HTERT RPE-1 (cell line): ENCODE measurements around the gene SSRP1.
"Not testable (repeated sequence)": the region's sequence is repeated elsewhere in the genome, so short reads cannot be mapped to it uniquely, and the experiment has no call there.

Source experiments
- in situ Hi-C: fragments of 300-500 bp; cut with MboI; formaldehyde crosslinking; loops from 4 replicates; pipeline ENCODE4 v1.14.3; 2020; ENCODE audit warnings: low sequenced_read_pairs

The SSRP1 gene, protein sequence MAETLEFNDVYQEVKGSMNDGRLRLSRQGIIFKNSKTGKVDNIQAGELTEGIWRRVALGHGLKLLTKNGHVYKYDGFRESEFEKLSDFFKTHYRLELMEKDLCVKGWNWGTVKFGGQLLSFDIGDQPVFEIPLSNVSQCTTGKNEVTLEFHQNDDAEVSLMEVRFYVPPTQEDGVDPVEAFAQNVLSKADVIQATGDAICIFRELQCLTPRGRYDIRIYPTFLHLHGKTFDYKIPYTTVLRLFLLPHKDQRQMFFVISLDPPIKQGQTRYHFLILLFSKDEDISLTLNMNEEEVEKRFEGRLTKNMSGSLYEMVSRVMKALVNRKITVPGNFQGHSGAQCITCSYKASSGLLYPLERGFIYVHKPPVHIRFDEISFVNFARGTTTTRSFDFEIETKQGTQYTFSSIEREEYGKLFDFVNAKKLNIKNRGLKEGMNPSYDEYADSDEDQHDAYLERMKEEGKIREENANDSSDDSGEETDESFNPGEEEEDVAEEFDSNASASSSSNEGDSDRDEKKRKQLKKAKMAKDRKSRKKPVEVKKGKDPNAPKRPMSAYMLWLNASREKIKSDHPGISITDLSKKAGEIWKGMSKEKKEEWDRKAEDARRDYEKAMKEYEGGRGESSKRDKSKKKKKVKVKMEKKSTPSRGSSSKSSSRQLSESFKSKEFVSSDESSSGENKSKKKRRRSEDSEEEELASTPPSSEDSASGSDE

DNA sequence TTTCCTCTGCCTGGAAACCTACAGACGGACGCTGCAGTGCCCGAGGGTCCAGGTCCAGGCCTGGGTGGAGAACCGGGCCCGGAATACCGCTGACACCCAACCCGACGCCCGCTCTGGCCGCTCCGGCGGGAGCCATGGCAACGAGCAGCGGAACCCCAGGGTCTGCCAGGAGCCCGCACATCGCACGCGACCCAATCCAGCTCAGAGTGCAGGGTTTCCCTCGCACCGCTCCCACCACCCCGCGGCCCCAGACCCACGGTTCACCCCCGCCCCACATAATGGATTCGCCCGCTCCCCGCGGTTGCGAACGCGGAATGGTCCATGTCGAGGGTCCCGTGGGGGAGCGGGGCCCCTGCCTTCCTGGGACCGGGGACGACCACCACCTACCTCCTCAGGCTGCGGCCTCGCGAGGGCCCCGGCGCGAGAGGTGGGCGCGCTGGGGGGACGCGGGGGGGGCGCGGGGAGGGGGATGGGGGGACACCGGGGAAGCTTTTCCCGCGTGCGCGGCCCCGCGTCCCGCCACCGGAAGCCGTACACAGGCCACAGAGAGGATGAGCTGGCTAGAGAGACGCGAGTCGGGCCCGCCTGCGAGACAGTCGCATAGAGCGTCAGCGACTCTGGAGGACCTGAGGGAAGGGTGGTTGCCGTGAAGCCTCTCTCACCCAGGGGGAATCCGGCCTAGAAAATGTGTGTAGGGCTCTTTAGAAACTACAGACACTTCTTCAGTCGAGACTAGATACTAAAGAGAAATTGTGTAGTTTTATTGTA is at the start of gene SSRP1:
TSS of gene SSRP1 (minus strand) at position 550 of the 768 bp plus-strand sequence. CDS start 771 bp downstream, outside the sequence.
- in situ Hi-C loops = no loop called here

DNA sequence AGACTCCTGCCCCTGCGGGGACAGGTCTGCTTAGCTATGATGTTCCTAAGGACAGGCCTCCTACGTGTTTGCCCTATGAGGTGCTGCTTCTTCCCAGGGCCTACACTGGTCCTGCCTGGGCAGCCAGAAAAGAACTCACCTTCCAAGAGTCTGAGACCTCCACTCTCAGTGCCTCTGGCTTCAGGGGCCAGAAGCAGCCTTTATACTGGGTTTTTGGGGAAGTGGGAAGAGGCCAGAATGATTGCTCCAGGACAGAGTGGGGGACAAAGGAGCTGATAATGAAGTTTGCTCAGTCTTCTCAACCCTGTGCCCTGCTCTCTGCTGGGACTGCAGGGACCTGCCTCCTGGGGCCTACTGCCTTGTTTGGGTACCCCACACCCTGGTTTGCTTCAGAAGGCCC is 45.3 kb upstream of the SSRP1 start, which contains the start of gene PRG3:
TSS of gene PRG3 (minus strand) at position 176 of the 400 bp plus-strand sequence. CDS start 442 bp downstream, outside the sequence.
- in situ Hi-C loops = no loop called here

DNA sequence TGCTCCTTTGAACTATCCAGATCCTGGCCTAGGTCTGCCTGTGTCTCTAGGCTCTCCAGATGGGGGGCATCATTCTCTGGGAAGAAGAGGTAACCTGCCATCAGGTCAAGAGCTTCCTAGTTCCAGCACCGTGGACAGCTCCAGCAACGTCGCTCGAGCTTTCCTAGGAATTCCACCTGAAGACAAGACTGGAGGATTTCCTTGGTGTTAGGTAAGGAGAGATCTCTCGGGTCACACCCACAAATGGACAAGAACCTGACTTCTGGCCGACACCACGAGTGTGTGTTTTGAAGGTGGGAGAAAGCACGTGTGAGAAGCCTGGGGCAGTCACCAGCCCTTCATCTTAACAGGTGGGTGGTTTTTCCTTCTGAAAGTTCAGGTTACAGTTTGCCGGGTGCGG is 44.0 kb upstream of the SSRP1 start:
- in situ Hi-C loops = no loop called here

DNA sequence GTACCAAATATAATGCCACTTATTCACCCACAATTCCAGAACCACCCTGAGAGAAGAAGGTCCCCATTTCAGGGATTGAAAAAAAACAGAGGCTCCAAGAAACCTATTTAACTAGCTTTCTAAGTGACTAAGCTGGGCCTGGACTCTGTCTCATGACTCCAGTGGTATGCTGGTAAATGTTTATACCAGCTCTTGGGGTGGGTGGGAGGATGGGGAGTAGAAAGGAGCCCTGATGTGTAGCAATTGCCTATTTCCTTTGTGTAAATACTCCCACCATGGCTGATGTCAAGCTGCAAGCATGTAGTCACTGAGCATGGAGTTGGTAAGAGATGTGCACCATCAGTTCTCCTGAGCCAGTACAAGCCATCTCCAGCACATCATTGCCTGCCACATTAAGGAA is 42.5 kb upstream of the SSRP1 start:
- in situ Hi-C loops = no loop called here

DNA sequence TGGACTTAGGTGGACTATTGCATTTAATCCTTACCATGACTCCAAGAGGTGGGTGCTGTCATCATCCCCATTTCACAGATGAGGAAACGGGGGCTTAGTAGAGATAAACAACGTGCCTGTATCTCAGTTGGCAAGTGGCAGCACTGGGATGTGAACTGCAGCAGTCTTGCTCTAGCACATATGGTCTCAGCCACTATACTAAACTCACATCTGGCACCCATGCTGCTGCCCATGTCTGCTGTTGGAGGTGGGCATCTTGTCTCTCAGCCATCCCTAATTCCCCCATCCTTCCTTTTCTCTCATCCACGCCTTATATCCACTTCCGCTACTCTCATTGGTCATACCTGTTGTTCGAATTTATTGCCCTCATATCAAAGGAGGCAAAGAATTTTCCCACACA is 41.4 kb upstream of the SSRP1 start:
- in situ Hi-C loops = no loop called here

DNA sequence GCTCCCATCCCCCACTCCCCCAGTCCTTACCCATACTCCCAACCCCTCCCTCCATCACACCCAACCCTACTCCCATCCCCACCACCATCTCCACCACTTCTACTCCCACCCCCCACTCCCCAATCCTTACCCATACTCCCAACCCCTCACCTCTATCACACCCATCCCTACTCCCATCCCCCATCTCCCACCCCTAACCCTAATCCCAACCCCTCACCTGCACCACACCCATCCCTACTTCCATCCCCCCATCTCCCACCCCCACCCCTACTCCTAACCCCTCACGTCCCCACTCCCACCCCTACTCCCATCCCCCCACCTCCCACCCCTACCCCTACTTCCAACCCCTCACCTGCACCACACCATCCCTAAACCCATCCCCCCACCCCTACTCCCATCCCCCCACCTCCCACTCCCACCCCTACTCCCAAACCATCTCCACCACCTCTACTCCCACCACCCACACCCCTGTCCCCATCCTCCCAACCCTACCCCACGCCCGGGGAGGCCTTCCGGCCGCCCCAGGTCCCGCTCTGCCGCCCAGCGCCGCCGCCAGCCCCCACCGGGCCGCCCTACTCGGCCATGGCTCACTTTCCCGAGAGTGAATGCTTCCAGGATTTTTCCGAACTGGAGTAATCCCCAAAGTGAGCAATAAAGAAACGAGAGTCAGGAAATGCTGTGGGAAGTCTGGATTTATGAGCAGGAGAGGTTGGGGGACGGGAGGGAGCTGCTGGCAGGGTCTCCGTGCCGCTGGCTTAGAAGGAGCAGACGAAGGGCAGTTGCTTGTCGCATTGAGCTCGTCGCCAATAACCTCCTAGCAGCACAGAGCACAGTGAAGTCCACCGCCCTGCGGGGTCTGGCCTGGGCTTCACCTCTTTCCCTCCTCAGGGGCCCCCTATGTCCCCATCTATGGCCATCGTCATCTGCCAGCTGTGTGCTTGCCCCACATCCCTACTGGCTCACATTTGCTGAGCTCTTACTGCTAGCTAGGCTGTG is 40.7 kb upstream of the SSRP1 start:
- in situ Hi-C loops = no loop called here

DNA sequence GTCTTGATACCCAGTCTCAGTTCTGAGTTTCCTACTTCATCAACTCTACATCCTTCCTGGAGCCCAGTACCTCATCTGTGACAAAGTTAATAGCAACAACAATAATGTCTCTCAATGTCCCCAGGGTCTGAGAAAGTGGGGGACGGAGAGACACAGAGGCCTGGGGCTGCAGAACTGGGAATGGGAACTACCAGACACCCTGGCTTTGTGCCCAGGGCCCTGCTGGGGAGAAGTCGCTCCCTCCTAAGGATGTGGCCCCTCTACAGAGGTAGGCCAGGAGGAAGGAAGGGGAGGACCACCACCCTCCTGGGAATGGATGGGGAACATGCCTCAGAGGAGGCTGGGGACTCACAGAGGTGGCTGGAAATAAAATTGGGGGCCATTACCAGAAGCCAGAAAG is 39.8 kb upstream of the SSRP1 start:
- in situ Hi-C loops = no loop called here

DNA sequence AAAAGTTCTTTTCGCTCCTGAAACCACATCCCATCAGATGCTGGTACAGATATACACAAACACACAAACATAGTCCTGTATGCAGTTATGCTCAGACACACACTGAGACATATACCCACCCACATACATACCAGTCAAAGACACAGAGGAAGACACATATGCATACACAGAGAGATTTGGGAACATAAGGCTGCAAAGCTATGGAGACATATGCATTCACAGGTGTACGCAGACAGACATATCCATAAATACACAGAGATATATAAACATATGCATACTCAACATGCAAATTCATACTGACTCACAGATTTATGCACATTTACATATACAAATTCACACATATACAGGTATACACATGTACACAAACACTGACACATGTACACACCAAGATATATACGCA is 39.3 kb upstream of the SSRP1 start:
- in situ Hi-C loops = no loop called here

DNA sequence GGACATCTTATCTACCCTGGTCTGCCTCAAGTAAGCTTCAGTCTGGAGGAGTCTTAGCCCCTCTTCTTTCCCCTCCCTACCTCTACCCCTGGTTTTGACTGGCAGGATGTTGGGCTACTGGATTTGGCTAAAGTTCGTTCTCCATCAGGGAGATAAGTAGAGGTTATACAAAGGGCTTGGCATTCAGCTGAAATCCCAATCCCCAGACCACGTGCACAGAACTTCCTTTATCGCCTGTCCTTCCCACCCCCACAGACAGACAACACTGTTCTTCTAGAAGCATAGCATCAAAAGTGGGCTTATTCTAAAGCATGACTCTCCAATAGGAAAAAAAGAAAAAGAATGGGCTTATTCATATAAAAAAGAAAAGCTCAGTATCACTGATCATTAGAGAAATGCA is 37.5 kb upstream of the SSRP1 start:
- in situ Hi-C loops = no loop called here

DNA sequence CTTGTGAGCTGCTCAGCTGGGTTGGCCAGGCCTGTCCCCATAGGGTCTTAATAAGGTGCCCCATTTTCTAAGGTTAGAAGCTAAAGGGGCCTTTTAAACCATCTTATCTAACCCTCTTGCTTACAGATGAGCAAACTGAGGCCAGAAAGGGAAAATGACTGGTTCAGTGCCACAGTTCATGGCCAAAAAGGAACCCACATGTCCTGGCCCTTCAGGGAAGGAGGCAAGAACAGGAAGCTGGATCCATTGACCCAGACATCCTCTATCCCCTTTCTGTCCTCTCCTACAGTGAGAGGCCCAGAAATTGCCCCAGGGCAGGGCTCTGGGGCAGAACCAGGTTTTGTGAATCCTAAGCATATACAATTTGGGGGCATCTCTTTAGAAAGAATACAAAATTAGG is 35.2 kb upstream of the SSRP1 start:
- in situ Hi-C loops = no loop called here

DNA sequence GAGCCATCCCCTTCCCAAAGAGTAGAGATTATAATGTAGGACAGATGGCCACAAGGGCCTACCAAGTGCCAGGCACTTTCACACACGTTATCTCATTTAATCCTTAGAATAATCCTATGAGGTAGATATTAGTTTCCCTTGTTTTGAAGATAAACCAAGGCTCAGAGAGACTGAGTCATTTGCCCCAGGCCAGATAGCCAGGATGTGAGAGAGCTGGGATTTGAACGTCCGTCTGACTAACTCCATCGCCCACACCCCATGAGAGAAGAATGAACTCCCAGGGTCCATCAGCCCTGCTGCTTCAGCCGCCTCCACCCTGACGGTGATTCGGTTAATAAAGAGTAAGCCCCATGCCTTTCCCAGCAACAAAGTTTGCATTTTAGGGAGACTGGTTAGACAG is 34.6 kb upstream of the SSRP1 start:
- in situ Hi-C loops = no loop called here

DNA sequence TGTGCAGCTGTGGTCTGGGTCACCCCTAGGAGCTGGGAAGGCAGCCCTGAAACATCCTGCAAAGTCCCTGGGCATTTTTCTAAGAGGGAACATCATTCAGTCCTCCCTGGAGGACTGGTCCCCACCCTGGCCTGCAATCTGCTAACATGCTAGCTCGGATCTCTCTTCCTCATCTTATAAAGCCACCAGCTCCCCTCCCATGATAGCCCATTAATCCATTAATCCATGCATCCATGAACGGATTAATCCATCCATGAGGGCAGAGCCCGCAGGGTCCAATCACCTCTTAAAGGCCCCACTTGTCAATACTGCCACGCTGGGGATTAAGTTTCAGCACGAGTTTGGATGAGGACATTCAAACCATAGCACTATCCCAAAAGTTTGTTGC is 33.1 kb upstream of the SSRP1 start:
- in situ Hi-C loops = no loop called here

DNA sequence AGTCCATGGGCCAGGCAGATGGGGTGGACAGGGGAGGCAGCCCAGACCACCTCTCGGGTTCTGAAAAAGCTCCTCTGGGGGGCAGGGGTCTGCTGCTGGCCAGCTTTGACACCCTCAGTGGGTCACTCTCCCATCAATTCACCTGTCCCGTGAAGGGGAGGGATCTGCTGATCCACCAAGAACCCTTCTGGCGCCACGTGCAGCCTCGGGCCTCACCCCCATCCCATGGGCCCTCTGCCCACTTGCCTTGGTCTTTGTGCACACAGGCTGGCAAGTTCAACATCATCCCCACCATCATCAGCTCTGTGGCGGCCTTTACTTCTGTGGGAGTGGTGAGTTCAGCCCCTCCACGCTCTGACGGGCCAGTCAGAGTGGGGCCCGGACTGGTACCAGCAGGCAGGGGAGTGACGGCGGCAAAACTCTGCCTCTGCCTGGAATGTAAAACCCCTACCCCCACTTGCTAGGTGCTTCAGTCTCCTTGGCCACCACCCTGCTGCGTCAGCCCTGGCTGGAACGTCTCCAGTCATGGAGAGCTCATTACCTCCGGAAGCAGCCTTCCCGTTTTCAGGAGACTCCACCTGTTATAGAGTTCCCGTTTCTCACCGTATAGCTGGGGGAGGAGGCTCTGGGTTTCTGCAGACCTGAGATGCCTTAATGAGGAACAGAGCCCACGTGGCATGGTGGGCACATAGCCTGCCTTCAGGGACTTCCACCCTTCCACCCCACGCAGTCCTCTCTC is 32.6 kb upstream of the SSRP1 start:
- in situ Hi-C loops = no loop called here

DNA sequence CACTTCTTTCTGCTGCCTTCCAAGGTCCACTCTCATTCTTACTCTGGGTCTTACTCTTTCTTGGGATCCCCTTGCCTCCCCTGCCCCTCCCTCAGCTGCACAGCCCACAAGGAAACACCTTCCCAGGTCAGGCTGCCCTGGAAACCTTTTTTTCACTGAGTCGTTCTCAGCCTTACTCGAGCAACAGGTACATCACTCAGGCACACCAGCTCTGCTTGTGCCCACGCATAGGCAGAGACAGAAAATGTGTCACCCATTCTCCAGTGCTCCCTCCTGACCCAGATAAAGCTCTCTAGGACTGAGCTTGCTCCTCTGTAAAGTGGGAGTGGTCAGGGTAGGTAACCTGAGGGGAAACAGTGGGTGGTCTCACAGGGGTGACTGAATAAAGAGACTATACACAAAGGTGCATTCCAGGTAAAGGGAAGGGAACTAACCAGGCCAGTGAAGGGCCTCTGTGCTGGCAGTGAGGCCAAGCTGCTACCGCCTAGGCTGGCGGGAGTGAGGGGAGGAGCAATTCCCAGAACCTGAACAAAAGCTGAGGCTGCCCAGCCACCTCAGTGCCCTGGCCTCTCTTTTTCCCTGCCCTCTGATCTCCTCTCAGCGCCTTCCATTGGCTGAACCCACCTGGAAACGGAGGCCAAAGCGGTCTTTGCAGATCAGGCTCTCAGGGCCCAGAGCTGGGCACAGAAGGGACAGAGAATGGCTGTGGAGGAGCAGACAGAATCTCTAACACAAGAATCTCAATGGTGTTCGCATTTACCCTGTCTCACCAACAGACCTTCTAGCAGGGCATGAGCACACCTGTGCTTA is 29.4 kb upstream of the SSRP1 start:
- in situ Hi-C loops = no loop called here

DNA sequence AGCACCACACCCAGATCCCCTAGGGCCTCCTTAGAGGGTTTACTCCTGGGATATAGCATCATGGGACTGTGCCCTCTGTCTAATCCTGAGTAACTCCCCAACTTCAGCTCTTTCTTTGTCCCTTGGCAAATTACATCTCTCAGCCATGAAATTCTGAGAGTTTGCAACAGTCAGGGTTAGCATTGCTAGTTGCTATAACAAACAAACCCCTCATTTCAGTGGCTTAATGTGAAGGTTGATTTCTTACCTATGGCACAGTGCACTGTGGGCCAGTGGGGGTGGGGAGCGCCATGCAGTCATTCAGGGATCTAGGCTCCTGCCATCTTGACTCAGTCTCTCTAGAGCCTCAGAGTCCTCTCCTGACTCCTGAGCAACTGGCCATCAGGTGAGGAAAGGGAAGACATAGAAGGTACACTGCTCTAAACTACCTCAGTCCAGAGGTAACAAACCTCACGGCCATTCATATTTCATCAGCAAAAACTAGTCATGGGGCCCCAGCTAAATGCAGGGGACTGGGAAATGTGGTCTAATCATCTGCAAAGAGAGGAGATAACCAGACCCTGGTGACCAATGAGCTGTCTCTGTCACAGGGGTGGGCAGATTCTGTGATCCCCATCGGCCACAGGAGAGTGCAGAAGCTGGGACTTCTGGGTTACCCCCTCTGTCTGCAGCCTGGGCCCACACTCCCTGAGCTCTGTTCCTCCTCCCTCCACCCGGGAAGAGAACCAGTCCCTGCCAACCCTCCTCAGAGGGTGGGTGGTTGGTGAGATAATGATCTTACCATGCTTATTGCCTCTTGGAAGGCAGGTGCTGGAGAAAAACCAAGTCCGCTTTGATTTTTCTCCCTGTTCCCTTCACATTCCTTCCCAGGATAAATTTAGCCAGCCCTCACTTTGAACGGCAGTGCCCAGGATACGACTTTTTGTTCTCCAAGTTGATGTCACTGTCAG is 27.7 kb upstream of the SSRP1 start:
- in situ Hi-C loops = no loop called here

DNA sequence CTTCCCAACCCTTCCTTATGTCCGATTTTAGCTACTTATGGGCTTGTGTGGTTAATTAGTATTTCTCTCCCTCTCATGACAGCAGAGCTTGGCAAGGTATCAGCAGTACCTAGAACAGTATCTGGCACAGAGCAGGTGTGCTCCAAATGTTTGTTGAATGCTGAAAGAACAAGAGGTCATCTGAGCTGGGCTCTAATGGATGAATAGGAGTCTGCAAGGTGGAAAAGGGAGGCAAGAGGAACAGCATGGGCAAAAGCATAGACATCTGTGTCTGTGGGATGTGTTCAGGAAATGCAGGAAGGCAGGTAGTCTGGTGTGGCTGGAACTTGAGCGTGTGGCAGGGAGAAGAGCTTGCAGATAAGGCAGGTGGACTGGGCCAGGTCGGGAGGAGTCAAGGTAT is 26.2 kb upstream of the SSRP1 start:
- in situ Hi-C loops = no loop called here

DNA sequence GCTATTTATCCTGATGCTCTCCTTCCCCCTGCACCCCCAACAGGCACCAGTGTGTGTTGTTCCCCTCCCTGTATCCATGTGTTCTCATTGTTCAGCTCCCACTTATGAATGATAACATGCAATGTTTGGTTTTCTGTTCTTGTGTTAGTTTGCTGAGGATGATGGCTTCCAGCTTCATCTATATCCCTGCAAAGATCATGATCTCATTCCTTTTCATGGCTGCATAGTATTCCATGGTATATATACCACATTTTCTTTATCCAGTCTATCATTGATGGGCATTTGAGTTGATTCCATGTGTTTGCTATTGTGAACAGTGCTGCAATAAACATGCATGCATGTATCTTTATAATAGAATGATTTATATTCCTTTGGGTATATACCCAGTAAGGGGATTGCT is 25.7 kb upstream of the SSRP1 start:
- in situ Hi-C loops = not testable (repeated sequence)

DNA sequence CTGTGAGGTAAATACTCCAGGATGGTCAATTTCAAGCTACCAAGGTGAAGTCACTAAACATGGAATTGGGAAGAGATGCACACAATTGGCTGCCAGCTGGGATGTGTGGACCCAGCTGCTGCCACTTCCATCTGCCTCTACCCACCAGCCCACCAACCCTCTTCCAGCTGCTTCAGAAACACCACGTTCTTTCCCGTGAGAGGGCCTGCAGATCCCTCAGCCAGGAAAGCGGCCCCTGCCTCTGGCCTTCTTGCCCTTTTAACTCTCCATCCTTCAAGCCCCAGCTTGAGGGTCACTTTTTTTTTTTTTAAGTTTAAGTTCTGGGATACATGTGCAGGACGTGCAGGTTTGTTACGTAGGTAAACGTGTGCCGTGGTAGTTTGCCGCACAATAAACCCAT is 25.3 kb upstream of the SSRP1 start:
- in situ Hi-C loops = no loop called here
